ENCODE data around the gene MAML3. TPM values are rescaled to one million over a fixed set of nuclear protein-coding genes. Genes with fewer than 3 reads are reported as not detected.

The MAML3 gene
- total and polyA plus RNA-seq, 2 donors, result 6.7 to 7.0 TPM

GRCh38 chr4:140081641-140082390, 72.2 kb downstream of the MAML3 start:
- WGBS, result 49% methylated on average over 8 of the region's 8 CpGs
- H3K27ac ChIP-seq (ENCODE audit: low read depth), result no peak overlapping the region

GRCh38 chr4:140080883-140081282, 73.1 kb downstream of the MAML3 start:
- DNase-seq (ENCODE audit: extremely low spot score), result no peak
- H3K4me3 ChIP-seq (ENCODE audit: low read depth, low read length), result no peak overlapping the region
- peaks cover 2% of the 10 kb centered on the region for H3K36me3 ChIP-seq (ENCODE audit: insufficient read depth)
- H3K27ac ChIP-seq (ENCODE audit: low read depth), result no peak overlapping the region
- peaks cover 2% of the 10 kb centered on the region for H3K4me1 ChIP-seq (ENCODE audit: insufficient read depth)
- WGBS, result 58% methylated on average over 2 of the region's 2 CpGs

More at GRCh38 chr4:140081641-140082390, 72.2 kb downstream of the MAML3 start:
- no peak overlapping the region for H3K4me3 ChIP-seq (ENCODE audit: low read depth, low read length)
- no peak for DNase-seq (ENCODE audit: extremely low spot score)
- H3K4me1 ChIP-seq (ENCODE audit: insufficient read depth), result peaks cover 3% of the 10 kb centered on the region
- peaks cover 2% of the 10 kb centered on the region for H3K36me3 ChIP-seq (ENCODE audit: insufficient read depth)

- 69% methylated on average over 2 of the region's 2 CpGs for WGBS
- DNase-seq (ENCODE audit: extremely low spot score), result no peak
- peaks cover 2% of the 10 kb centered on the region for H3K36me3 ChIP-seq (ENCODE audit: insufficient read depth)
- no peak overlapping the region for H3K4me3 ChIP-seq (ENCODE audit: low read depth, low read length)
- H3K27ac ChIP-seq (ENCODE audit: low read depth), result no peak overlapping the region
- H3K4me1 ChIP-seq (ENCODE audit: insufficient read depth), result no peaks in the 10 kb centered on the region
Observed at GRCh38 chr4:140078366-140078765, 75.6 kb downstream of the MAML3 start.

- Histone ChIP-seq H3K4me3 (ENCODE audit: low read depth, low read length) (no peak overlapping the region), H3K4me1 (ENCODE audit: insufficient read depth) (no peaks in the 10 kb centered on the region), H3K36me3 (ENCODE audit: insufficient read depth) (peaks cover 2% of the 10 kb centered on the region), H3K27ac (ENCODE audit: low read depth) (no peak overlapping the region)
- WGBS, result 83% methylated on average over 2 of the region's 2 CpGs
- DNase-seq (ENCODE audit: extremely low spot score), result no peak
Observed at GRCh38 chr4:140076307-140076706, 77.7 kb downstream of the MAML3 start.

- Histone ChIP-seq H3K36me3 (ENCODE audit: insufficient read depth) (no peaks in the 10 kb centered on the region), H3K27ac (ENCODE audit: low read depth) (no peak overlapping the region), H3K4me3 (ENCODE audit: low read depth, low read length) (no peak overlapping the region), H3K4me1 (ENCODE audit: insufficient read depth) (no peaks in the 10 kb centered on the region)
- whole genome bisulfite sequencing, result 60% methylated on average over 3 of the region's 3 CpGs
- DNase-seq (ENCODE audit: extremely low spot score), result no peak
Observed at GRCh38 chr4:140071806-140072205, 82.2 kb downstream of the MAML3 start.

GRCh38 chr4:140070973-140071372, 83.0 kb downstream of the MAML3 start:
- no peak for DNase-seq (ENCODE audit: extremely low spot score)
- WGBS, result 85% methylated on average over 6 of the region's 6 CpGs
- Histone ChIP-seq H3K4me3 (ENCODE audit: low read depth, low read length) (no peak overlapping the region), H3K36me3 (ENCODE audit: insufficient read depth) (no peaks in the 10 kb centered on the region), H3K4me1 (ENCODE audit: insufficient read depth) (no peaks in the 10 kb centered on the region), H3K27ac (ENCODE audit: low read depth) (no peak overlapping the region)

GRCh38 chr4:140070366-140070765, 83.6 kb downstream of the MAML3 start:
- no peak overlapping the region for H3K27ac ChIP-seq (ENCODE audit: low read depth)
- H3K4me1 ChIP-seq (ENCODE audit: insufficient read depth), result no peaks in the 10 kb centered on the region
- WGBS, result 91% methylated on average over 2 of the region's 2 CpGs
- no peak overlapping the region for H3K4me3 ChIP-seq (ENCODE audit: low read depth, low read length)
- no peaks in the 10 kb centered on the region for H3K36me3 ChIP-seq (ENCODE audit: insufficient read depth)
- no peak for DNase-seq (ENCODE audit: extremely low spot score)

GRCh38 chr4:140069066-140069465, 84.9 kb downstream of the MAML3 start:
- WGBS, result 92% methylated on average over 2 of the region's 2 CpGs
- H3K4me3 ChIP-seq (ENCODE audit: low read depth, low read length), result no peak overlapping the region

GRCh38 chr4:140068271-140068670, 85.7 kb downstream of the MAML3 start:
- Histone ChIP-seq H3K4me3 (ENCODE audit: low read depth, low read length) (no peak overlapping the region), H3K36me3 (ENCODE audit: insufficient read depth) (no peaks in the 10 kb centered on the region), H3K27ac (ENCODE audit: low read depth) (no peak overlapping the region), H3K4me1 (ENCODE audit: insufficient read depth) (no peaks in the 10 kb centered on the region)
- 95% methylated on average over 2 of the region's 2 CpGs for WGBS
- DNase-seq (ENCODE audit: extremely low spot score), result no peak

More at GRCh38 chr4:140069066-140069465, 84.9 kb downstream of the MAML3 start:
- DNase-seq (ENCODE audit: extremely low spot score), result no peak
- Histone ChIP-seq H3K27ac (ENCODE audit: low read depth) (no peak overlapping the region), H3K4me1 (ENCODE audit: insufficient read depth) (no peaks in the 10 kb centered on the region), H3K36me3 (ENCODE audit: insufficient read depth) (no peaks in the 10 kb centered on the region)

GRCh38 chr4:140066031-140066930, 87.7 kb downstream of the MAML3 start:
- WGBS, result 68% methylated on average over 3 of the region's 3 CpGs
- no peaks in the 10 kb centered on the region for H3K36me3 ChIP-seq (ENCODE audit: insufficient read depth)
- no peak overlapping the region for H3K4me3 ChIP-seq (ENCODE audit: low read depth, low read length)
- no peak for DNase-seq (ENCODE audit: extremely low spot score)
- H3K27ac ChIP-seq (ENCODE audit: low read depth), result no peak overlapping the region
- H3K4me1 ChIP-seq (ENCODE audit: insufficient read depth), result no peaks in the 10 kb centered on the region

GRCh38 chr4:140065393-140065792, 88.6 kb downstream of the MAML3 start:
- DNase-seq (ENCODE audit: extremely low spot score), result no peak
- Histone ChIP-seq H3K4me3 (ENCODE audit: low read depth, low read length) (no peak overlapping the region), H3K27ac (ENCODE audit: low read depth) (no peak overlapping the region), H3K4me1 (ENCODE audit: insufficient read depth) (no peaks in the 10 kb centered on the region), H3K36me3 (ENCODE audit: insufficient read depth) (no peaks in the 10 kb centered on the region)
- WGBS, result 30% methylated on average over 2 of the region's 2 CpGs

GRCh38 chr4:140061659-140062289, 92.2 kb downstream of the MAML3 start:
- no peaks in the 10 kb centered on the region for H3K36me3 ChIP-seq (ENCODE audit: insufficient read depth)
- H3K4me3 ChIP-seq (ENCODE audit: low read depth, low read length), result no peak overlapping the region
- H3K4me1 ChIP-seq (ENCODE audit: insufficient read depth), result no peaks in the 10 kb centered on the region
- H3K27ac ChIP-seq (ENCODE audit: low read depth), result no peak overlapping the region
- no peak for DNase-seq (ENCODE audit: extremely low spot score)
- WGBS, result 94% methylated on average over 3 of the region's 3 CpGs

- Histone ChIP-seq H3K36me3 (ENCODE audit: insufficient read depth) (no peaks in the 10 kb centered on the region), H3K4me3 (ENCODE audit: low read depth, low read length) (no peak overlapping the region), H3K27ac (ENCODE audit: low read depth) (no peak overlapping the region), H3K4me1 (ENCODE audit: insufficient read depth) (no peaks in the 10 kb centered on the region)
- WGBS, result 47% methylated on average over 4 of the region's 4 CpGs
- DNase-seq (ENCODE audit: extremely low spot score), result no peak
Observed at GRCh38 chr4:140061194-140061593, 92.8 kb downstream of the MAML3 start.

Data from urinary bladder (tissue), 4 donors.